Activated naive CD4-positive, alpha-beta T cell treated with anti-CD3 and anti-CD28 coated beads, Interleukin-2, amount 50 U/mL, for 24 hours (primary cell): ENCODE measurements around the gene INSL3.
A peak's percentile ranks its signal among the peaks of the same experiment; 100 is the strongest.

Experiments
- H3K27ac Mint-ChIP-seq: one replicate; pipeline ENCODE4 v1.8.0; 2021; ENCODE audit warnings: mild to moderate bottlenecking, mixed read lengths
- H3K27me3 Mint-ChIP-seq: one replicate; pipeline ENCODE4 v1.8.0; 2021; ENCODE audit warnings: mixed read lengths
- H3K36me3 Mint-ChIP-seq: one replicate; pipeline ENCODE4 v1.8.0; 2021; ENCODE audit warnings: mixed read lengths
- H3K4me1 Mint-ChIP-seq: one replicate; pipeline ENCODE4 v1.8.0; 2021; ENCODE audit warnings: mixed read lengths
- H3K4me3 Mint-ChIP-seq: one replicate; pipeline ENCODE4 v1.8.0; 2021; ENCODE audit warnings: mild to moderate bottlenecking, mixed read lengths
- H3K9me3 Mint-ChIP-seq: one replicate; pipeline ENCODE4 v1.8.0; 2021; ENCODE audit warnings: mixed read lengths

INSL3 gene

DNA sequence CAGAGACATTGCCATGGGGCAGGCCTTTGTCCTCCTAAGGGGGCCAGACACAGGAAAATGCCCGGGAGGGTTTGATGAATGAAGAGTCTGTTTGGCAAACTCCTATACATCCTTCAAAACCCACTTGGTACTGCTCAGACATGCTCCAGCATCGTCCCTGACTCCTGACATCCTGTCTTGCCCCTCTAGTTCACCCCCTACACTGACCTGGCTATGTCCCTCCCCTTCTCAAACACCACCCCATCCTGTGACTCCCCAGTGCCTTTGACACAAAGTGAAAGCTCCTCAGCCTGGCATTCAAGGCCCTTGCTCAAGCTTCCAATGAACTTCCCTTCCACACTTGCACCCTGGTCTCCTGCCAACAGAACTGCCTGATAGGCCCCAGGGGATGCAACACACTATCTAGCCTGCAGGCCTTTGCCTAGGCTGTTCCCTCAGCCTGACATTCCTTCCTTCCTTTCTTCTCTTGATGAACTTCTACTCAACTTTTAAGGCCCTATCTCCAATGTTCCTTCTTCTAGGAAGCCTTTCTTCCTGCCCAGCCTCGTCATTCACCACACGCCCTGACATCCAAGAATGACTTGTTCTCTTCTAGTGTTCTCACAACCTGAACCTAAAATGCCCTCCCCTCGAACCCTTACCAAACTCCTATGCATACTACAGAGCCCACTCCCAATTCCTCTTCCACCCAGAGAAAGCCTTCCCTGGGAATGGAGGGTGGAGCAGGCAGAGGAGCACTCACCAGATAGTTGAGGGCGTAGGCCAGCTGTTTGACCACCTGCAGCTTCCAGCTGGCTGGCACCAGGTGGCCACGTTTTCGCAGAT is 14.1 kb upstream of the INSL3 start:
- Mint-ChIP-seq H3K4me3 (no peak overlapping the region), H3K27me3 (no peaks in the 10 kb centered on the region), H3K4me1 (peaks cover 13% of the 10 kb centered on the region), H3K36me3 (peaks cover 17% of the 10 kb centered on the region), H3K9me3 (no peaks in the 10 kb centered on the region), H3K27ac (peak overlapping the region; percentile 69)

DNA sequence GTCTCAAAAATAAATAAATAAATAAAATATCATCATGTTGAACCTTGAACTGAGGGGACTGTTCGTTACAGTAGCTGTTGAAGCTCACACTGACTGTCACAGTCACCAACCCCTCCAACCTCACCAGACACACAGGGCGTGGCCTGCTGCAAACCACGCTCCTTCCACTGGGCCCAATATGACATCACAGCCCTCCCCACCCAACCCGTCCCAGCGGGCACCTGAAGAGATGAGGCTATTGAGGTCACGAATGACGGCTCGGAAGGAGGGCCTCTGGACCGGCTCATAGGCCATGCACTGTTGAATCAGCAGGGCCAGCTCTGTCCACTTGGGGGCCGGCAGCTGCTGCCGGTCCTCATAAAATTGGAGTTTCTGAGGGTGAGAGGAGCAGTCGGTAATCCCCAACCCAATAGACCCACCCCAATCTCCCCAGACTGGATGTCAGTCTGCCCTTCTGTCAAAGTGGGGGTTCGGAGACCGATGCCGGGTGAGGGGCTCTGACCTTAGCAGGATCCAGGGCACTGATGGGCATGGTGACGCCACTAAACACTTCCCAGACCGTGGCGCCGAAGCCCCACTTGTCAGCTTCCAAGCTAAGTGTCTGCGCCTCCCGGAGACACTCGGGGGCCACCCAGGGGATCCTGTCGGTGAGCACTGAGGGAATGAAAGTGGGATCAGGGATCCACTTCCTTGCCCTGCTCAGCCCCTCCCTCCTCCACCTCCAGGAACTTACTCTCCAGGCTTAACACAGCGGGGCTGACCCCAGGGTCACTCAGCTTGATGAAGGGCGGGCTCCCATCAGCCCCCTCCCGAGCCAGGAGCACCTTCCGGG is 13.2 kb upstream of the INSL3 start:
- no peak overlapping the region for H3K4me3 Mint-ChIP-seq
- no peaks in the 10 kb centered on the region for H3K9me3 Mint-ChIP-seq
- H3K36me3 Mint-ChIP-seq, result peaks cover 20% of the 10 kb centered on the region
- H3K27ac Mint-ChIP-seq, result no peak overlapping the region
- H3K4me1 Mint-ChIP-seq, result peaks cover 13% of the 10 kb centered on the region
- H3K27me3 Mint-ChIP-seq, result no peaks in the 10 kb centered on the region

DNA sequence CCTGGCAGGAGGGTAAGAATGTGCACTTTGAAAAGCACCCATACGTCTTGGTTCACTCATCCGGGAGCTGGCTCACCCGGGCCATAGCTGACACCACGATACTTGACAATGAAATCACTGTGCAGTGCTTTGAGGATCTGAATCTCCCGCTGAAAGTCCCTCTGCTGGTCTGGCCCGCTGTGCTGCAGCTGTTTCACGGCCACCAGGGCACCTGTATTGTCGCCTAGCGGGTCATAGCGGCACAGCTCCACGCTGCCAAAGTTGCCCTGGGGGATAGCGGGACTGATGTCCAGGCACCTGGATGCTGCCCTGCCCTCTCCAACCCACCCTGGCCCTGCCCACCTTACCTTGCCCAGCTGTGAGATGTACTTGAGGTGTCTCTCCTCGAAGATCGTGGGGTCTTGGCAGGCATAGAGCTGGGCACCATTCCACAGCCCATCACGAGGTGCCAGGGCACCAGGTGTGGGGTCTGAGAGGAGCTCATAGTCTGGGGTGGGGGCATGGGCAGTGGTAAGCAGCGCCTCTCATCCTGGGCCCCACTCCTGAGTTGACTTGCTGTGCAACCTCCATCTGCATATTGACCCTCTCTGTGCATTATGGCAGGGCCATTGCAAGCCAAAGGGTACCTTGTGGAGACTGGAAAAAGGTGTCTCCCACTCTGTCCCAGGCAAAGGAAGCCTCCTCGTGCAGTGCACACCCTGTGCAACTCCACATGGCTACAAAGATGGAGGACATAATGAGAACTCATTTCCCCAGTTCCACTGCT is 11.3 kb upstream of the INSL3 start:
- Mint-ChIP-seq H3K4me3 (no peak overlapping the region), H3K27me3 (no peaks in the 10 kb centered on the region), H3K36me3 (peaks cover 25% of the 10 kb centered on the region), H3K27ac (no peak overlapping the region), H3K4me1 (peaks cover 13% of the 10 kb centered on the region), H3K9me3 (no peaks in the 10 kb centered on the region)

DNA sequence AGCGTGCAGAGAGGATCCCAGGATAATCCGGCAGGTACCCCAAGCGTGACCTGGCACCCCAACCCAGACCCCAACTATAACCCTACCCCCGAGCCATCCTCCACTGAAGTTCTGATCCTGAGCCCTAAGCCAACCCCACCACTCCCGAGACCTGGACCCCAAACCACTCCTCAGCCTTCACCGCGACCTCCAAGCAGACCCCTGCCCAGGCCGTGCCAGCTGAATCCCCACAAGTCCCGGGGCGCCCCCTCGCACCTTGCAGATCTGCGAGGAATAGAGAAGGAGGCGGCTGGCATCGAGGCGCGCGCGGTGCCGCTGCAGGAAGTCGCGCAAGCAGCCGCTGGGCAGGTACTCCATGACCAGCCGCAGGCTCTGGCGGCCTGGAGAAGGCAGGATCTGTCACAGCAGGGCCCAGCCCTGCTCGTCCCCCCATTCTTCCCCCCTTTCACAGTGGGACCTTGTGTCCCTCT is 10.1 kb upstream of the INSL3 start:
- H3K4me3 Mint-ChIP-seq, result no peak overlapping the region
- H3K36me3 Mint-ChIP-seq, result peaks cover 22% of the 10 kb centered on the region
- H3K9me3 Mint-ChIP-seq, result no peaks in the 10 kb centered on the region

DNA sequence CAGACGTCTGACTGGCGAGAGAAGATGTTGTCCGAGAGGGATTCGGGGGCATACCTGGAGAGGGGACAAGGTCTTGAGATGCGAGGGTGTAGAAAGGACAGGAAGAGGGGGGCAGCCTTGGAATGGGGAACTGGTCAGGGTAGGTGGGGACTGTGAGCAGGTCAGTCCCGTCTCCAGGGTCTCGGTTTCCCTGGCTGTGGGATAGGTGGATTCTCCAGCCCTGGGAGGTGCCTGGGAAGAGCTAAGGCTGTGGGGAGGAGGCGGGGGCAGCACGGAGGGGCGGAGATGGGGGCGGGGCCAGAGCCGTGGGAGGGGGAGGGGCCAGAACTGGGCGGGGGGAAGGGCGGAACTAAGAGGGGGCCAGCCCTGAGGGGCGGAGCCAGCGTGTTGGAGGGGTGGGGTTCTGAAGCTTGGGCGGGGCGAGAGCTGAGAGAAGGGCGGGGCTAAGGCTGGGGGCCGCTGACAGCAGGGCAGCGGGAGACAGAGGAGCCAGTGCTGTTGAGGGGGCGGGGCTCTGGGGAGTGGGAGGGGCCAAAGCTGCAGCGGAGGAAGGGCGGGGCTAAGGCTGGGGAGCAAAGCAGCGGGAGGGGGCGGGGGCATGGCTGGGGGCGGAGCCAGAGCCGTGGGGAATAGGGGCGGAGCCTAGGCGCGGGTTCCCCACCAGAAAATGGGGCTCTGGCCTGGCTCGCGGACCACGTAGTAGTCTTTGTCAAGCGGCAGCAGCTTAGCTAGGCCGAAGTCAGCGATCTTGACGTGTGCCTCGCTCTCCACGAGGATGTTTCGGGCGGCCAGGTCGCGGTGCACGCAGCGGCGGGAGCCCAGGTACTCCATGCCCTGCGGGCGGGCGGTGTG is 9.5 kb upstream of the INSL3 start:
- Mint-ChIP-seq H3K36me3 (peaks cover 17% of the 10 kb centered on the region), H3K9me3 (no peaks in the 10 kb centered on the region), H3K27me3 (no peaks in the 10 kb centered on the region), H3K4me3 (no peak overlapping the region), H3K27ac (no peak overlapping the region), H3K4me1 (peaks cover 5% of the 10 kb centered on the region)

More for the DNA sequence above, 10.1 kb upstream of the INSL3 start:
- peaks cover 11% of the 10 kb centered on the region for H3K4me1 Mint-ChIP-seq
- no peaks in the 10 kb centered on the region for H3K27me3 Mint-ChIP-seq
- H3K27ac Mint-ChIP-seq, result peak overlapping the region; percentile 55

DNA sequence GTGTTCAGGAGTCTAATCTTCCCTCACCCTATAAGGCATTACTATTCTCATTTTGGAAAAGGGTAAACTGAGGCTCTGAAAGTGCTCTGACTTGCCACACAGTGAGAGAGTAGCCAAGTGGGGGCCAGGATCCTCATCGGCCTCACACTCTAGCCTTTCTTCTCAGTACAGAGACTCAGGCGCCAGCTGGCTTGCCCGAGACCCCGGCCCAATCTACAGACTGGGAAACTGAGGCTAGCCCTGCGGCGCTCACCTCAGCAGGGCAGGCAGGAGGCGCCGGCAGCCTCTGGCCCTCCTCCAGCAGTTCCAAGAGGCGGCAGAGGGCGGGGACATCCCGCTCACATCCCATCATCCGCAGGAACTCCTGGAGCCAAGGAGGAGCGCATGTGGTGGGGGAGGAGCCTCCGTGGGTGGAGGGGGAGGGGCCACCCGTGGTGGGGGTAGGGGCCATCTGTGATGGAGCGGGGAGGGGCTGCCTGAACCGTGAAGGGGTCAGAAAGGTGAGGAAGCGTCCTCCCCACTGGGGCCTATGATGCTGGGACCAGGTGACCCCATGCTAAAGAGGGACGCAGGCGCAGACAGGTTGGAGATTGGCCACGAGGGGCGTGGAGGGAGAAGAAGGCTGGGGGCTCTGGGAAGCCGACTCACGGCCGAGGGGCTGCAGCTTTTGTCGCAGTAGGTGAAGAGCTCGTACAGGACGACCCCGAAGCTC is 8.7 kb upstream of the INSL3 start:
- Mint-ChIP-seq H3K4me1 (no peaks in the 10 kb centered on the region), H3K36me3 (peaks cover 14% of the 10 kb centered on the region)

GRCh38 chr19:17826508-17827056 is 5.3 kb upstream of the INSL3 start:
- Mint-ChIP-seq H3K4me3 (no peak overlapping the region), H3K9me3 (no peaks in the 10 kb centered on the region), H3K27me3 (no peaks in the 10 kb centered on the region), H3K36me3 (peaks cover 10% of the 10 kb centered on the region), H3K4me1 (no peaks in the 10 kb centered on the region), H3K27ac (no peak overlapping the region)

More for the DNA sequence above, 8.7 kb upstream of the INSL3 start:
- Mint-ChIP-seq H3K27me3 (no peaks in the 10 kb centered on the region), H3K4me3 (no peak overlapping the region), H3K27ac (no peak overlapping the region), H3K9me3 (no peaks in the 10 kb centered on the region)

- Mint-ChIP-seq H3K36me3 (peaks cover 7% of the 10 kb centered on the region), H3K4me1 (no peaks in the 10 kb centered on the region), H3K27ac (peak overlapping the region; percentile 2), H3K27me3 (no peaks in the 10 kb centered on the region), H3K9me3 (no peaks in the 10 kb centered on the region), H3K4me3 (no peak overlapping the region)
Measured at GRCh38 chr19:17824339-17824738, 3.0 kb upstream of the INSL3 start.

DNA sequence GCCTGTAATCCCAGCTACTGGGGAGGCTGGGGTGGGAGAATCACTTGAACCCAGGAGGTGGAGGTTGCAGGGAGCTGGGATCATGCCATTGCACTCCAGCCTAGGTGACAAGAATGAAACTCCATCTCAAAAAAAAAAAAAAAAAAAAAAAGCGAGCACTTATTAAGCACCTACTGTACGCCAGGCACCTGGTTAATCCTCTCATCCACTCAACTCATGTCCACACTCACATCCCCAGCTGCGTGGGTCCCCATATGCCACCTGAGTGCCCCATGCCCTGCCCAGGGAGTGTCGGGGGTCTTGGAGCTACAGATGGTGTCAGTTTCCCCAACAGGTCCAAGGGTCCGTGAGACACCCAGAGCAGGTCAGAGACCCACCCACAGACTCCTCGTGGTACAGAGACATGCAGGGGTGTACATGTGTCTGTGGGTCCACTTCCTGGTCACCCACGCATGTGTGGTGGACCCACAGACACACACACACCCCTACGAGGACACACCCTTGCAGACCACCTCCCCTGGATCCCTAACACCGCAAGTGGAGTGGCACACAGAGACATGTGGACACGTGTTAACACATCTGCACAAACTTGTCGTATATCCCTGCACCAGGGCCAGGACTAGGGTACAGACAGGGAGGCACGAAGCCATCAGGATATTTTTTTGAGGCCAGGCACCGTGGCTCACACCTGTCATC is 3.5 kb downstream of the INSL3 start:
- Mint-ChIP-seq H3K9me3 (no peaks in the 10 kb centered on the region), H3K27ac (no peak overlapping the region), H3K36me3 (peaks cover 2% of the 10 kb centered on the region), H3K4me3 (no peak overlapping the region), H3K27me3 (no peaks in the 10 kb centered on the region), H3K4me1 (no peaks in the 10 kb centered on the region)

GRCh38 chr19:17812099-17812498 is 9.2 kb downstream of the INSL3 start:
- Mint-ChIP-seq H3K27ac (no peak overlapping the region), H3K4me1 (peaks cover 7% of the 10 kb centered on the region), H3K9me3 (no peaks in the 10 kb centered on the region), H3K36me3 (peaks cover 2% of the 10 kb centered on the region), H3K27me3 (no peaks in the 10 kb centered on the region), H3K4me3 (no peak overlapping the region)

GRCh38 chr19:17811681-17812080 is 9.6 kb downstream of the INSL3 start:
- peaks cover 2% of the 10 kb centered on the region for H3K36me3 Mint-ChIP-seq
- no peaks in the 10 kb centered on the region for H3K9me3 Mint-ChIP-seq
- peaks cover 7% of the 10 kb centered on the region for H3K4me1 Mint-ChIP-seq
- H3K27ac Mint-ChIP-seq, result no peak overlapping the region
- H3K4me3 Mint-ChIP-seq, result no peak overlapping the region
- no peaks in the 10 kb centered on the region for H3K27me3 Mint-ChIP-seq

- Mint-ChIP-seq H3K36me3 (peaks cover under 1% of the 10 kb centered on the region), H3K9me3 (no peaks in the 10 kb centered on the region), H3K4me1 (peaks cover 7% of the 10 kb centered on the region), H3K27ac (no peak overlapping the region), H3K4me3 (no peak overlapping the region), H3K27me3 (no peaks in the 10 kb centered on the region)
Measured at GRCh38 chr19:17811103-17811502, 10.2 kb downstream of the INSL3 start.

DNA sequence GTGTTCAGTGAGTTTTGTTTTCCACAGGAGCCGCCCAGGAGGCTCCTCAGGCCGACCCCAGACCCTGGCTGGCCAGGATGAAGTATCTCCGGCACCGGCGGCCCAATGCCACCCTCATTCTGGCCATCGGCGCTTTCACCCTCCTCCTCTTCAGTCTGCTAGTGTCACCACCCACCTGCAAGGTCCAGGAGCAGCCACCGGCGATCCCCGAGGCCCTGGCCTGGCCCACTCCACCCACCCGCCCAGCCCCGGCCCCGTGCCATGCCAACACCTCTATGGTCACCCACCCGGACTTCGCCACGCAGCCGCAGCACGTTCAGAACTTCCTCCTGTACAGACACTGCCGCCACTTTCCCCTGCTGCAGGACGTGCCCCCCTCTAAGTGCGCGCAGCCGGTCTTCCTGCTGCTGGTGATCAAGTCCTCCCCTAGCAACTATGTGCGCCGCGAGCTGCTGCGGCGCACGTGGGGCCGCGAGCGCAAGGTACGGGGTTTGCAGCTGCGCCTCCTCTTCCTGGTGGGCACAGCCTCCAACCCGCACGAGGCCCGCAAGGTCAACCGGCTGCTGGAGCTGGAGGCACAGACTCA is 13.5 kb downstream of the INSL3 start:
- Mint-ChIP-seq H3K4me3 (peak overlapping the region; percentile 69), H3K4me1 (peaks cover 34% of the 10 kb centered on the region), H3K27ac (no peak overlapping the region), H3K27me3 (no peaks in the 10 kb centered on the region), H3K9me3 (no peaks in the 10 kb centered on the region), H3K36me3 (no peaks in the 10 kb centered on the region)
